ENCODE measurements around the gene ZFYVE26. TPM values are rescaled to one million over a fixed set of nuclear protein-coding genes. Genes with fewer than 3 reads are reported as not detected.

Gene ZFYVE26
- total RNA-seq, 1 experiment from 2014 or later = 19.9 TPM

GRCh38 chr14:67738740-67739504 lies 77.5 kb downstream of the ZFYVE26 start:
- Mint-ChIP-seq H3K4me3 (no peak overlapping the region), H3K27me3 (ENCODE audit: low read depth) (no peaks in the 10 kb centered on the region; the same call in none of the 2 replicates), H3K36me3 (ENCODE audit: insufficient read depth in 1 of 3, low read depth in 3 of 3) (no peaks in the 10 kb centered on the region; a peak in 1 of 7 replicates), H3K9me3 (no peaks in the 10 kb centered on the region), H3K4me1 (no peaks in the 10 kb centered on the region), H3K27ac (no peak overlapping the region)
- no CpG with 5 or more reads among the region's 12 CpGs for WGBS (ENCODE audit: extremely low coverage, insufficient read length, low lambda C conversion rate)
- Histone ChIP-seq H3K4ac (ENCODE audit: low read depth, low read length) (no peak overlapping the region), H3K14ac (ENCODE audit: insufficient read depth, low read length) (no peak overlapping the region), H3T11ph (ENCODE audit: low read length) (no peak overlapping the region), H3K4me1 (ENCODE audit: insufficient read depth, low read length) (no peaks in the 10 kb centered on the region), H2BK120ac (ENCODE audit: low read depth, low read length, poor library complexity, severe bottlenecking) (no peak overlapping the region), H2AK5ac (ENCODE audit: insufficient read length, low read length) (no peak overlapping the region), H3K79me2 (ENCODE audit: insufficient read depth, low read length) (no peaks in the 10 kb centered on the region), H3K79me1 (ENCODE audit: insufficient read depth, low read depth, low read length, poor library complexity, severe bottlenecking) (no peaks in the 10 kb centered on the region), H3K56ac (ENCODE audit: insufficient read length, low read depth, low read length) (no peak overlapping the region), H2BK15ac (ENCODE audit: low read depth, low read length) (no peak overlapping the region), H4K5ac (ENCODE audit: insufficient read length, low read depth, low read length) (no peak overlapping the region), H2BK20ac (ENCODE audit: low read depth, low read length, poor library complexity, severe bottlenecking) (no peak overlapping the region), H3K4me2 (ENCODE audit: insufficient read depth, insufficient read length, low read length) (no peak overlapping the region), H2BK12ac (ENCODE audit: insufficient read length, low read depth, low read length) (no peak overlapping the region), H3K9ac (ENCODE audit: extremely low read depth, insufficient read length, low read length) (no peak overlapping the region), H3K9me3 (ENCODE audit: control insufficient read depth, low read depth, low read length) (no peaks in the 10 kb centered on the region), H3K18ac (ENCODE audit: insufficient read length, low read depth, low read length) (no peak overlapping the region), H3K23ac (ENCODE audit: insufficient read length, low read depth, low read length) (no peak overlapping the region), H4K20me1 (ENCODE audit: control insufficient read depth, insufficient read depth, insufficient read length) (no peaks in the 10 kb centered on the region), H3K23me2 (ENCODE audit: insufficient read length, low read depth, low read length, poor library complexity, severe bottlenecking) (no peaks in the 10 kb centered on the region), H2BK5ac (ENCODE audit: insufficient read length, low read length) (no peak overlapping the region), H2AFZ (ENCODE audit: low read length) (peak overlapping the region; percentile 37), H4K8ac (replicated peaks; ENCODE audit: insufficient read length, low read depth, low read length) (no peak overlapping the region), H3K27me3 (ENCODE audit: insufficient read depth, low read length) (no peaks in the 10 kb centered on the region), H3K27ac (ENCODE audit: insufficient read length, low read depth, low read length) (no peak overlapping the region), H4K91ac (ENCODE audit: insufficient read length, low read depth, low read length) (no peak overlapping the region)
- no peak for DNase-seq
- no peak for TF ChIP-seq CTCF (conservative IDR thresholded peaks at IDR 0.05)

Data from H9 (cell line).